Measurements from ENCODE around the gene MATK.
"Not testable (repeated sequence)": the region's sequence is repeated elsewhere in the genome, so short reads cannot be mapped to it uniquely, and the experiment has no call there.

MATK gene

GRCh38 chr19:3785938-3786824 is at the start of gene MATK:
TSS of gene MATK (minus strand) at chr19:3786381. CDS start at chr19:3785135, 1,246 bp downstream.
- DNase-seq, result no peak

GRCh38 chr19:3835055-3835435 is 48.9 kb upstream of the MATK start:
- no peak for DNase-seq

GRCh38 chr19:3834349-3835054 is 48.3 kb upstream of the MATK start:
- no peak for DNase-seq

GRCh38 chr19:3833578-3834348 is 47.6 kb upstream of the MATK start:
- no peak for DNase-seq

GRCh38 chr19:3832001-3832400 is 45.8 kb upstream of the MATK start:
- no peak for DNase-seq

GRCh38 chr19:3831601-3832000 is 45.4 kb upstream of the MATK start:
- DNase-seq, result no peak

GRCh38 chr19:3830621-3831589 is 44.7 kb upstream of the MATK start:
- no peak for DNase-seq

GRCh38 chr19:3827306-3827705 is 41.1 kb upstream of the MATK start:
- DNase-seq, result no peak

GRCh38 chr19:3826163-3826562 is 40.0 kb upstream of the MATK start:
- no peak for DNase-seq

- DNase-seq, result no peak
These were observed 39.2 kb upstream of the MATK start for GRCh38 chr19:3825286-3825956.

GRCh38 chr19:3823350-3823713 is 37.2 kb upstream of the MATK start:
- no peak for DNase-seq

- no peak for DNase-seq
These were observed 36.6 kb upstream of the MATK start for GRCh38 chr19:3822683-3823349.

GRCh38 chr19:3821857-3822364 is 35.7 kb upstream of the MATK start:
- DNase-seq, result peak; percentile 4

- DNase-seq, result no peak
These were observed 35.0 kb upstream of the MATK start for GRCh38 chr19:3821156-3821555.

GRCh38 chr19:3819989-3820388 is 33.8 kb upstream of the MATK start:
- DNase-seq, result no peak

- no peak for DNase-seq
These were observed 32.7 kb upstream of the MATK start for GRCh38 chr19:3818918-3819317.

GRCh38 chr19:3818466-3818865 is 32.3 kb upstream of the MATK start:
- DNase-seq, result no peak

GRCh38 chr19:3817761-3818160 is 31.6 kb upstream of the MATK start:
- no peak for DNase-seq

- DNase-seq, result no peak
These were observed 30.5 kb upstream of the MATK start for GRCh38 chr19:3816566-3817218.

- not testable (repeated sequence) for DNase-seq
These were observed 30.0 kb upstream of the MATK start for GRCh38 chr19:3816148-3816547.
